Measurements from ENCODE around the gene SELENOM. TPM values are rescaled to one million over a fixed set of nuclear protein-coding genes. Genes with fewer than 3 reads are reported as not detected.

Gene SELENOM
- polyA plus RNA-seq, 1 donor (not counting 4 experiments of a cell fraction or from before 2014, with no cell fraction given), result 9.1 TPM

- H3K79me2 ChIP-seq (ENCODE audit: control insufficient read depth, insufficient read depth, low read length), result no peaks in the 10 kb centered on the region
- H3K36me3 ChIP-seq (ENCODE audit: control insufficient read depth in 2 of 2, extremely low read depth in 1 of 2, insufficient read depth in 2 of 2, low read length in 2 of 2), result no peaks in the 10 kb centered on the region
- no peaks in the 10 kb centered on the region for H3K27me3 ChIP-seq (ENCODE audit: control insufficient read depth, extremely low read depth, insufficient read depth, low read length)
- H3K27ac ChIP-seq (ENCODE audit: control insufficient read depth, insufficient read depth, low read length), result no peak overlapping the region
- no peak for FAIRE-seq
- no peak overlapping the region for H3K4me2 ChIP-seq (ENCODE audit: control insufficient read depth, extremely low read depth, insufficient read depth, low read depth, low read length)
- no peak overlapping the region for H2AFZ ChIP-seq (ENCODE audit: control insufficient read depth, low read length)
- no peaks in the 10 kb centered on the region for H3K9me3 ChIP-seq (ENCODE audit: control insufficient read depth, low read depth, low read length)
- dilution Hi-C loops (cut with MboI; ENCODE audit: extremely low pct_ligation_motif_present, low sequenced_read_pairs), result no loop called here
- H3K9ac ChIP-seq (ENCODE audit: control insufficient read depth, extremely low read depth, insufficient read depth, low read length), result no peak overlapping the region
- H3K9me1 ChIP-seq (ENCODE audit: control insufficient read depth, extremely low read depth, insufficient read depth, low read length), result no peaks in the 10 kb centered on the region
- no peak overlapping the region for H3K4me3 ChIP-seq (ENCODE audit: control insufficient read depth in 2 of 3, extremely low read depth in 1 of 3, insufficient read depth in 2 of 3, low read depth in 1 of 3, low read length in 3 of 3)
- no peak for TF ChIP-seq EZH2 (IDR thresholded peaks at IDR 0.05; ENCODE audit: low read length)
- TF ChIP-seq CTCF (optimal IDR thresholded peaks at IDR 0.05 in 1 of 3, IDR thresholded peaks at IDR 0.05 in 1 of 3, conservative IDR thresholded peaks at IDR 0.05 in 1 of 3; ENCODE audit: extremely low read depth in 1 of 3, insufficient read depth in 2 of 3, low read length in 3 of 3), result no peak
- no peaks in the 10 kb centered on the region for H4K20me1 ChIP-seq (ENCODE audit: control insufficient read depth, extremely low read depth, insufficient read depth, low read length)
- DNase-seq (ENCODE audit: low read depth, low spot score), result no peak
- H3K4me1 ChIP-seq (ENCODE audit: control insufficient read depth, extremely low read depth, insufficient read depth, low read length), result peaks cover 10% of the 10 kb centered on the region
These were observed 44.5 kb upstream of the SELENOM start for GRCh38 chr22:31151872-31152271.

GRCh38 chr22:31150615-31151014, 43.2 kb upstream of the SELENOM start:
- H3K4me3 ChIP-seq (ENCODE audit: control insufficient read depth in 2 of 3, extremely low read depth in 1 of 3, insufficient read depth in 2 of 3, low read depth in 1 of 3, low read length in 3 of 3), result no peak overlapping the region
- no peak overlapping the region for H3K27ac ChIP-seq (ENCODE audit: control insufficient read depth, insufficient read depth, low read length)
- H4K20me1 ChIP-seq (ENCODE audit: control insufficient read depth, extremely low read depth, insufficient read depth, low read length), result no peaks in the 10 kb centered on the region
- FAIRE-seq, result no peak
- H3K4me1 ChIP-seq (ENCODE audit: control insufficient read depth, extremely low read depth, insufficient read depth, low read length), result peaks cover 7% of the 10 kb centered on the region
- TF ChIP-seq EZH2 (IDR thresholded peaks at IDR 0.05; ENCODE audit: low read length) (no peak), CTCF (optimal IDR thresholded peaks at IDR 0.05 in 1 of 3, IDR thresholded peaks at IDR 0.05 in 1 of 3, conservative IDR thresholded peaks at IDR 0.05 in 1 of 3; ENCODE audit: extremely low read depth in 1 of 3, insufficient read depth in 2 of 3, low read length in 3 of 3) (peak; percentile 12 to 44 (median 13))
- no peak overlapping the region for H3K4me2 ChIP-seq (ENCODE audit: control insufficient read depth, extremely low read depth, insufficient read depth, low read depth, low read length)
- H3K9me1 ChIP-seq (ENCODE audit: control insufficient read depth, extremely low read depth, insufficient read depth, low read length), result no peaks in the 10 kb centered on the region
- no peaks in the 10 kb centered on the region for H3K36me3 ChIP-seq (ENCODE audit: control insufficient read depth in 2 of 2, extremely low read depth in 1 of 2, insufficient read depth in 2 of 2, low read length in 2 of 2)
- H2AFZ ChIP-seq (ENCODE audit: control insufficient read depth, low read length), result no peak overlapping the region
- no peaks in the 10 kb centered on the region for H3K27me3 ChIP-seq (ENCODE audit: control insufficient read depth, extremely low read depth, insufficient read depth, low read length)
- no peaks in the 10 kb centered on the region for H3K9me3 ChIP-seq (ENCODE audit: control insufficient read depth, low read depth, low read length)
- no peak overlapping the region for H3K9ac ChIP-seq (ENCODE audit: control insufficient read depth, extremely low read depth, insufficient read depth, low read length)
- dilution Hi-C loops (cut with MboI; ENCODE audit: extremely low pct_ligation_motif_present, low sequenced_read_pairs), result no loop called here
- H3K79me2 ChIP-seq (ENCODE audit: control insufficient read depth, insufficient read depth, low read length), result no peaks in the 10 kb centered on the region
- no peak for DNase-seq (ENCODE audit: low read depth, low spot score)

Data from keratinocyte (primary cell).